Bone marrow (tissue), 2 donors: ENCODE measurements around the gene LPCAT1.
"Not testable (repeated sequence)": the region's sequence is repeated elsewhere in the genome, so short reads cannot be mapped to it uniquely, and the experiment has no call there.

ENCODE experiments used
- DNase-seq, 2 donors: peaks; one replicate each; lab custom pipeline; 2025; lab: John Stamatoyannopoulos, UW

LPCAT1 gene

DNA sequence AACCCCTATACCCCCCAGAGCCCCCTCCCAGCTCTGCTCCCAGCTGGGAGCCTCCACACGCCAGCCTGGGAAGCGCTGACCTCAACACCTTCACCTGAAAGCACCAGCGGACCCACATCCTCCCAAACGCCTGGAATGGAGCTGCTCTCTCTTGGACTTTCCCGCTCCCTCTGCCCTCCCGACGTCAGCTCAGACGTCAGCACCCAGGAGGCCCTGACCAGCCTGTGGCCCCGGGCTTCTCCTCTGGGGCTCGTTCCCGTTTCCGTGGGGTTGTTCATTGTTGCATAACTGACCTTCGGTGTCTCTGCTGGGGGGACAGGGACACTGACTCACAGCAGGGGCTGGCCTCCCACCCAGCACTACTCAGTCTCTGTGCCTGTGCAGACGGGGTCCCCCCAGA, 43.5 kb downstream of the LPCAT1 start:
- peak in 1 of 2 donors; percentile 78 for DNase-seq

DNA sequence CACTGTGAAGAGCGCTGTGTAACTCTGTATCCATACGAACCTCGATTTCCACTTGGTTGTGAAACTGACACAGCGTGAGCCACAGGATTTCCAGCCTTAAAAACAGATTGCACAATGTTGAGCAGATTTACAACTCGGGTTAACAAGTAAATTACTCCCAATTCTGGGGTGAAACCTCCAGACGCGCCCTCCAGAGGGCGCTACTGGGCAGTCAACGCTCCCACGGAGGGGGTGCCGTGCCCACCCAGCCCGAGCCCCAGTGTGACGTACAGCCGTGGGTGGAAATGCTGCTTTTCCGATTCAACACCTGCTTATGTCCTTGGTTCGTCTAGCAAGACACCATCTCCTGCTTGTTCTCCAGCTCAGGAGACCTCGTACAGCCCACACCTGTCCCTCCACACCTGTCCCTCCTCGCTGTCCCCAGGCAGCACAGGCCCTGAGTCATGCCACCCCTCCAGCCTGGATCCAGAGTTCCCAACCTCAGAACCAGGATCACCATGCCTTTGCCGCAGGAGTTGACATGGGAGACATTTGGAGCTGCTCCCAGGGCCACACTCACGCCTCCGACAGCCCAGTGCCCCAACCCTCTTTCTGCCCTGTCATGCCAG, 44.1 kb downstream of the LPCAT1 start:
- peak in 1 of 2 donors; percentile 78 for DNase-seq

DNA sequence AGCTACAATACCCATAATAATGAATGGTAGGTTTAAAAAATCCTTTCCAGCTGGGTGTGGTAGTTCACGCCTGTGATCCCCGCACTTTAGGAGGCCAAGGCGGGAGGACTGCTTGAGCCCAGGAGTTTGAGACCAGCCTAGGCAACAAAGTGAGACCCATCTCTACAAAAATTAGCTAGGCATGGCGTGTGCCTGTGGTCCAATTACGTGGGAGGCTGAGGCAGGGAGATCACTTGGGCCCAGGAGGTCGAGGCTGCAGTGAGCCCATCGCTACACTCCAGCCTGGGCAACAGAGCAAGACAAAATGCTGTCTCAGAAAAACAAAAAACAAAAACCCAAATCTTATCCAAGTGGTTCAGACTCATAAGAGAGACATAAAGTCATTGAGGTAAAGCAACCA, 44.7 kb downstream of the LPCAT1 start:
- DNase-seq, result no peak

DNA sequence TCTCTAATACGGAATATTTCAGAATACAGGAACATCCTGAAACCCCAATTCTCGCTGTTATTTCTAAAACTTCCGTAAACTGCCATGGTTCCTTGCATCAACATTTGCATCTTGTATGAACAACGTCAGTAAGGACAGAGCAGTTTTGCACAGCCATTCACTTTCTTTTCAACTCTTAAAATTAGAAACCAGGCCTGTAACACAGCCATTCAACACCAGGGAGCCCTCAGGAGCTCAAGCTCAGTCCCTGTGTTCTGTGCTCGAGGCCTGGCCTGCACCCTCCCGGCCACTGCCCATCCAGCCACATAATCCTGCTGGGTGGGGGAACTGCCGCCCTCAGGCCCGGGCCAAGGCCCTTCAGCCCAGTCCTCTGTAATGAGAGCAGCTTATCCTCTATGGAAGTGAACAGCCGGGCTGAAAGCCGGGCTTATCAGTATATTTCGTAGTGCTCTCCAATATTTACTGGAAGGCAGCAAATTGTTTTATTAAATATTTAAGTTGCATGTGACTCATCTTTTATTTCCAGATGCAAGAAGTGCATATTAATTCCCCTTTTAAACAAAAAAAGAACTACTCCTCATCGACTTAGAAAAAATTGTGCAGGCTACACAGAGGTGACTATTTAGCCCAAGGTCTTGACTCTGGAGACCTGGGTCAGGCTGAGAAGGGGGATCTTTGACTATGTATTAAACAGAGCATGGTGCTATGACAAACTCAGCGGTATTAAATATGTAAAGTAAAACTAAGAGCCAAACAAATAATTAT, 45.3 kb downstream of the LPCAT1 start:
- DNase-seq, result no peak

DNA sequence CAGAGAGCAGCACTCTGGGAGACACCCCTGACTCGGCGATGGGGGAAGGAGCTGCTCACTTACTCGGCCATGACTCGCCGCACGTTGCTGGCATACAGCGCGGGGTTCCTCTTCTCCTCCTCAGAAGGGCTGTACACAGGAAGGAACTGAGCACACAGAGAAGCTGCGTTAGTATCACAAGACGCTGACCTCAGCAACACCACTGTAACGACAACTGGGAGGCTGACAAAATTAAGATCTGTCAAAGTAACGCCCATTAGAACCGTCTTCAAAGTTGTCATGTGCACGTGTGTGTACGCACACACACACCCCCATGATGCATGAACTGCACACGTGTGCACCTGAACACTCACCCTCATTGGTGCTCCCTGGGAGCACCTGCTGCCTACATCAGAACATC, 46.4 kb downstream of the LPCAT1 start:
- peak; percentile 30 to 33 for DNase-seq

DNA sequence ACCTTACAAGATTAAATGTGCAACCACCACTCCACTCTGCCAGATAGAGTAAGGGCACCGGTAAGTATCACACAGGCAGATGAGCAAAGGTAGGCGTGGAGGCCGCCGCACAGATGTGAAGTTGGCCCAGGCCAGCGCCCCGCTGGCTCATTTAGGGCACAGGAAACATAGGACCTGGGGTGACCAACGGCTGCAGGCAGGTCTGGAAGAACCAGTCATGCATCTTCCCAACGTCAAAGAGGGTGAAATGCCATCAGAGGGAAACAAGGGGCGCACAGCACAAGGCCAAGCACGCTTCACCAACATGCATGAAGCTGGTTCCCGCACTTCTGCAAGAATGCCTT, 46.8 kb downstream of the LPCAT1 start:
- no peak for DNase-seq

DNA sequence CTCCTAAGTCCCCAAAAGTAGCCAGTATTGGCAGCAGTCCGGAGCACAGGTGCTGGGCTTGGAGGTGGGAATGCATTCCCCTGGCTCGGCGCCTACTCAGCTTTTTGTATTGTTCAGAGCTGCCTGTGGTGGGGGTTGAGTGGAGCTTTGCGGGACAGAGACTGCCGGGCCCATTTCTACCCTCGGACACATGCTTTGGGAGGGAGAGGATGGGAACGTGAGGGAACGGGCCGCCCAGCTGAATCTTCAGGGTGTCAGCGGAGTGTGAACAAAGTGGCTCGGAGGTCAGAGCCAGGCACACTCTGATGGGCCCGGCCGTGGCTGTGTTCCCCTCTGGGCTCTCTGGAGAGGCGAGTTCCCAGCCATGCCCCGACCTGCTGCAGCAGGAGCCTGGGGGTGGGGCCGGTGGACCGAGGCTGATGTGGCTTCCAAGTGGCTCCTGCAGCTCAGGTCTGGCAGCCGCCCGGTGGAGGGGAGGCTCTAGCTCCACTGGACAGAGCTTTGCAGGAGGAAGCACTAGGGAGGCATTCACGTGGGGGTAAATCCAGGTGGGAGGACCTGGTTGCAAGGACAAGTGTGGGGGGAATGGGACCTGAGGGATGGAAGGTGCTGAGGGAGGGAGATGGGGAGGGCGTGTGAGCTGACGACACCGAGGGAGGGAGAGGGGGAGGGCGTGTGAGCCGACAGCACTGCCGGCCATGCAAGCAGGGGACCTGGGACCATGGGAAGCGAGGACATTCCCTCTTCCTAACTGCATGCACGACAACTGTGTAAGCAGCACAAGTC, 47.4 kb downstream of the LPCAT1 start:
- DNase-seq, result no peak

DNA sequence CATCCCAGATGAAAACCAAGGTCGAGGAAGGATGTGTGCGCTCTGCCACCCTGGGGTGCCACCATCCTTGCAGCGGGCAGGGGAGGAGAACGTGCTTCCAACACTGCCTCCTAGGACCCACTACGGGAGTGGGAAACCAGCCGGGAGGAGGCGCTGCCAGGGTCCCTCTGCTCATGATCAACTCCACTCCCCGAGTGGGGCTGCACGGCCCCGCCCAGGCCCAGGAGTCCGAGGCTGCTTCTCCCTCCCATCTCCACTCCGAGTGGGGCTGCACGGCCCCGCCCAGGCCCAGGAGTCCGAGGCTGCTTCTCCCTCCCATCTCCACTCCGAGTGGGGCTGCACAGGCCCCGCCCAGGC, 48.2 kb downstream of the LPCAT1 start:
- DNase-seq, result not testable (repeated sequence)

DNA sequence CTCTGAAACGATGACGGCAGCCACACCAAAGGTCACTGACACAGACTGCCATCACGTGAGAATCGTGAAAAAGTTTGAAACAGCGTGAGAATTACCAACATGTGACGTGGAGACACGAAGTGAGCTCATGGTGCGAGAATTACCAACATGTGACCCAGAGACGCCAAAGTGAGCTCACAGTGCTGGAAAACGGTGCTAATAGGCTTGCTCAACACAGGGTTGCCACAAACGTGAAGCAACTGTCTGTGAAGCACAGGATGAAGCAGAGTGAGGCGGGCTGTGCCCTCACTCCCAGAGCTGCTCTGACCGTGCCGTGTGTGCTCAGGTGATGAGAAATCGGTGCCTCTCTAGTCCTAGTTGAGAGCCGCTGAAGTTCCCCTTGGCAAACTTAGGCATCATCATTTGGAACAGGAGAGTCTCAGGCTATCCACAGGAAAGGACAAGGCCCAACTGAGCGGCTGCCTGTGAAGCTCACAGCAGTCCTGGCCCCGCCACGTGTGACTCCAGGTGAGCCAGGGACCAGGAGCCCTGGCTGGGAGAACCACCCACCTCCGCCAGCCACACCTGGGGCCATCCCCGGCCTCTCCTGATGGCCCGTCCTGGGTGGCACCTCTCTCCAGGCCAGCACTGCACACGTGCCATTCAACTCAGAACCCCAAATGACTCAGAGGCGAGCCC, 48.8 kb downstream of the LPCAT1 start:
- DNase-seq, result no peak

DNA sequence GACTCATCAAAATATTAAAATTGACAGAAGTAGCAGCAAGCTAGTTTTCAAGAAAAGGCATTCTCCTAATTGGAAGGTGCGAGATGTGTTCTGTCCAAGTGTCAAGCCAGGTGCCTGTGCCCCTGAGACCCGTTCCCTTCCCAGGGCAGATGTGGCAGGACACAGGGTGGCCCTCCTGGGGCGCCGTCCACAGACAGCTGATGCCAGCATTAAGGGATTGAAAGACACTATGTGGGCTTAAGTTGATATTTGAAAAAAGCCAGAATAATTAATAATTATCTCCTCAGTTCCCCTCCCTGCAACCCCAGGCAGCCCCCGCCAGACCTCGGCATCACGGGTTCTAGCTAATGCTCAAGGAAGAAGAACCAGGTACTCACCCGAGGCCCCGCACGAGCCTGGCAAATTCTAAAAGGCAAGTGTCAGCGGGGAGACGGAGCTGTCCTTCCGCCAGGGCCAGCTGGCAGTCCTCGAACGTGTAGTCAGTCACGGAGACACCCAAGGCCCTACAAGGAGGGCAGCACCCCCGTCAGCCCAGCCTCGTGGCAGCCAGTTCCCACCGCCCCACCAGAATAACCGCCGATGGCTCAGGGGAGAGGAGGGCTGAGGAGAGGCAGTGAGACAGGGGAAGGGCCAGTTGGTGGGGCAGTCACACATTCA, 49.4 kb downstream of the LPCAT1 start:
- no peak for DNase-seq

DNA sequence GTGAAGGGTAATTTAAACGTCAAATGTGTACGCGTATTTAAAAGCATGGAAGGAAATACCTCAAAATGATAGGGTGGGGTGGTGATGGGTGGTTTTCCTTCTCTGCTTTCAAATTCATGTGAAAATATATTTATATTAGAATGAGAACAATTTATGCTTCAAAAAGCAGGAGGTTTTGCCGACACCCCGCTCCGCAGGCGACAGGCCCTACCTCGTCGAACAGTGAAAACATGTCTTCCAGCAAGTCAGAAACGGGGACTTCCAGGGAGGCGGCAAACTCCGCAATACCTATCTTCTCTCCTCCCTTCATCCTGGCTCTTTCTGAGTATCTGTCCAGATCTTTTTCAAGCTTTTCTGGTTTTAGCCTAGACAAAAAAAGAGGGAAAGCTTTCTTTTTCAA, 50.0 kb downstream of the LPCAT1 start:
- DNase-seq, result no peak

DNA sequence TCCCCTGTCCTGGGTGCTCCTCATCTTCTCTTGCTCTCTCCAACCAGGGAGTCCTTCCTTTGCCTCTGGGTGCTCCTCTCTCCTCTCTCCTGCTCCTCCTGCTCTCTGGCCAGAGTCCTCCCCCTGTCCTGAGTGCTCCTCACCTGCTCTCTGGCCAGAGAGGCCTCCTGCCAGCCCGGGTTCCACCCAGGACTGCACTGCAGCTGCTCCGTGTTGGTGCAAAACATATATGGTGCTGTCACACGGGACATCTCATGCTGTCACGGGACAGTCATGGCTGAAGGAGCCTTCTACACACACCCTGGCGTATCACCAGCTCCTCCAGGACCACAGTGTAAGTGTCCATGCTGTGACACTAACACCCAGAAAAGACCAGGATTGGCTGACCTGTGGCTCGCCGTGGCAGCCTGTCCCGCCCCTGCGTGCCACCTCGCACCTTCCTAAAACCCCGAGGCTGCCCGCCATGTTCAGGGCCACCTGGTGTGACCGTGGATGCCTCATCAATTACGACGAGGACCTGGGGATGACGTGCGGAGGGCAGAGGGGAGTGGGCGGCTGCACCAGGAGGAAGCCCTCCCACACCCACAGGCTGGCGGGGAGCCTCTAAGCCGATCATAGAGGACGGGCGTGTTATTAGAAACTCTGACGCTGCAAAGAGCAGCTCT, 50.7 kb downstream of the LPCAT1 start:
- DNase-seq, result no peak

DNA sequence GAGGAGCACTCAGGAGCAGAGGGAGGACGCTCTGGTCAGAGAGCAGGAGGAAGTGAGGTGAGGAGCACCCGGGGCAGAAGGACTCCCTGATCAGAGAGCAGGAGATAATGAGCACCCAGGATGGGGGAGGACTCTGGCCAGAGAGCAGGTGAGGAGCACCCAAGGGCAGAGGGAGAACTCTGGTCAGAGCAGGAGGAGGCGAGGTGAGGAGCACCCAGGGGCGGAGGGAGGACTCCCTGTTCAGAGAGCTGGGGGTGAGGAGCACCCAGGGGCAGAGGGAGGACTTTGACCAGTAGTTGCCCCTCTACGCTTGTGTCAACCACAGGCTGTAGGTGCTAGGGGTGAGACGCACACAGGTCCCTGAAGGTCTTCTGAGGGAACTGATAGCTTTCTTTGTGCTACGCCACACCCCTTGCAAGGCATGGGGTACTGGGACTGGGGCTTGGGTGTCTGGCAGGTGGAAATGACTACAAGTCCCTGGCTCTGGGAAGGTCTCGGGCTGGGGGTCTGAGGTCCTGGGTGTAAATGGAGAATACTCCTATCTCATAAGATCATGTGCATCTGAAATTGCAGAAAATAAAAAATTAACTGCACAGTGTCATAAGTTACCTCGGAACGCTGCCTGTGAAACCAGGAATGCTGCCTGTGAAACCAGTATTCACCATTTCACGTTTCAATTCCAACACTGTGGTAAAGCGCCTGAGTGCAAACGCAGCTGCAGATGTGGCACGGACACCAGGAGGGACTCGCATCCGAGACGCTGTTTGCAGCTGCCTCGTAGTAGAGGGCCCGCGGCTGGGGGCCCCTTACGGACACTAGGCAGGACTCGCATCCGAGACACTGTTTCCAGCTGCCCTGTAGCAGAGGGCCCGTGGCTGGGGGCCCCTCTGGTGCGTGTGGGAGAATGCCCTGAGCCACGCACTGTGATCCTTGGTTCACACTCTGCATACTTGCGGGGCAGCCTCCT, 51.5 kb downstream of the LPCAT1 start:
- no peak for DNase-seq

DNA sequence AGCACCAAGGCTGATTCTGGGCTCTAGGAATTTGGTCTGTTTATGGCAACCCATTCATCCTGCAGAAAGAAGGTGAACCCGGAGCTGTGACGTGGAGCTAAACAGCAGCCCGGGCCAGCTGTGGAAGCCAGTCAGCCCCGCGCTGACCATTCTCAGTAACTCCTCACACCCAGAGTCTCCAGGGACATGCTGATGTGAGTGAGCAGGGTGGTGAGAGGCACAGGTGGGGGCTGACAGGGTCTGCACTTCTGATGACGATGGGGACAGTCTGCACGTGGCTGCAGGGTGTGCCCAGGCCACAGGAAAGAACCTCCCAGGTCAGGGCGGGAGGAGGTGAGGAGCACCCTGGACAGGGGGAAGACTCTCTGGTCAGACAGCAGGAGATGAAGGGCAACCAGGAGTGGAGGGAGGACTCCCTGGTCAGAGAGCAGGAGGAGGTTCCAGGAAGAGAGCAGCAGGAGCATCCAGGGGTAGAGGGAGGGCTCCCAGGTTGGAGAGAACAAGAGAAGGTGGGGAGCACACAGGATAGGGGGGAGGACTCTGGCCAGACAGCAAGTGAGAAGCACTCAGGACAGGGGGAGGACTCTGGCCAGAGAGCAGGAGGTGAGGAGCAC, 52.4 kb downstream of the LPCAT1 start:
- no peak for DNase-seq

DNA sequence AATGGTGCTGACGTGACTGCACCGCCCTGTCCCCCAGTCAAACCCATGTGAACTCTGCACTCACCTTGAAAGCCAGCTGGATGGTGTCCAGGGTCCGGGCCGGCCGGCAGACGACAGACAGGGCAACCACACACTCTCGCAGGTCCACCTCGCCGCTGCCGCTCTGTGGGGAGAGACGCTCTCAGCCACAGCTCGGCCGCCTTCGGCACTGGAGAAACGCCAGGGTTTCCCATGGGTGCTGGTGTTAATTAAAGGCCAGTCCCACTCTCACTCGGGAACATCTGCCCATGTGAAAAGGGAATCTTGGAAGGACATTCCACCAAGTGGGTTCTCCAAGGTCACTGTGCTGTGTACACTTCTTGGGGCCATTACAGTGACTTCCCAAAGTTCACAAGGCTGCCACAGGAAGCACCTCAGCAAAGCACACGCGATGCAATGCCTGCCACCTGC, 53.0 kb downstream of the LPCAT1 start:
- DNase-seq, result no peak

DNA sequence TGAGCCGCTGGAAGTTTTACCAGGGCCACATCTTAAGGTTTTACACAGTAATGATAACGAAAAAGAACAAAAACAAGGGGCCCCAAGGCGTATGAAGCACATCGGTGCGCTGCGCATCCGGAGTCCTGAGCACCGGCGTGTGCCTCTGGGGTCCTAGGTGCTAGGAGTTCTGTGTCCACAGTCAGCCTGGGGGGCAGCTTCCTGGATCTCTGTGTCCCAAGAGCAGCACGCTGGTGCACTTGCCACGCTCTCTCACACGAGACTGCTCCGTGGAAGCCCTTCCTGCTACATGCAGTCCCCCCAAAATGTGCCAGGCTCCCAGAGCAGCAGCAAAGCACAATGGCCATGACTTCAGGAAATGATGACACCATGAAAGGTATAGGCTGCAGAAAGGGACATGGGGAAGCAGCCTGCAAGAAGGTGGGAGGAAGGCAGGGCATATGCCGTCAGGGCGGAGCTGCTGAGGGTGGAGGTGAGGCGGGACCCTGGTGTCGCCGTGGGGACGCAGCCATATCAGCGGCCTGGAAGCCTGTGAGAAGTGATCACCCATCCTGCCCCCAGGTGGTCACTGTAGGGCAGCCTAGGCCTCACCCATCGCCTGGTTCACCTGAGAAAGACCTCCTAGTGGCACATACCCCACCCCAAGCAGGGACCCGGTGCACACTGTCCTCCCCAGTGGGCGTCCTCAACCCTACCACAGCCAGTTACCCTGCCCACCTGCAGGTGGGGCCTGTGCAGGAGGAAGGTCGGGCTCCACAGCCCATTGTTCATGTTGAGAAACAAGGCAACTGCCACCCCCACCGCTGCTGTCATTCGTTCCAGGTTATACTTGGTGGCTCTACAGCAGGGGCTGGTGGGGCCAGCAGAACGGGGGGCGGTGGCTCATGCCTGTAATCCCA, 54.9 kb downstream of the LPCAT1 start:
- no peak for DNase-seq

DNA sequence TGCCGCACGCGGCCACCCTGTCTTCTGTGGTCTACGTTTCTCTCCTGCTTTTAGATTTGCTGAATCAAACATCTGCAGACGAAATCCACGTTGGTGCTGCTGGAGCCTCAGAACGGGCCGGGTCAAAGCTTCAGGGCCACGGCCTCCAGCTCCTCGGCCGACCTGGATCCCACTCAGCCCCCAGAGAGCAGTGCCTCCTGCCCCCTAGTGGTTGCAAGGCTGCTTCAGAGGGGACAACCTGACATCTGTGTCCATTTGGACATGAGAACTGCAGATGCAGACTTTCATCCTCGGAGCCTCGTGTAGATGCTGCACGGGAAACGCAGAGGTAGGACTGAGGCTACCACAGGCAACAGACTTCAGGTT, 55.5 kb downstream of the LPCAT1 start:
- no peak for DNase-seq

DNA sequence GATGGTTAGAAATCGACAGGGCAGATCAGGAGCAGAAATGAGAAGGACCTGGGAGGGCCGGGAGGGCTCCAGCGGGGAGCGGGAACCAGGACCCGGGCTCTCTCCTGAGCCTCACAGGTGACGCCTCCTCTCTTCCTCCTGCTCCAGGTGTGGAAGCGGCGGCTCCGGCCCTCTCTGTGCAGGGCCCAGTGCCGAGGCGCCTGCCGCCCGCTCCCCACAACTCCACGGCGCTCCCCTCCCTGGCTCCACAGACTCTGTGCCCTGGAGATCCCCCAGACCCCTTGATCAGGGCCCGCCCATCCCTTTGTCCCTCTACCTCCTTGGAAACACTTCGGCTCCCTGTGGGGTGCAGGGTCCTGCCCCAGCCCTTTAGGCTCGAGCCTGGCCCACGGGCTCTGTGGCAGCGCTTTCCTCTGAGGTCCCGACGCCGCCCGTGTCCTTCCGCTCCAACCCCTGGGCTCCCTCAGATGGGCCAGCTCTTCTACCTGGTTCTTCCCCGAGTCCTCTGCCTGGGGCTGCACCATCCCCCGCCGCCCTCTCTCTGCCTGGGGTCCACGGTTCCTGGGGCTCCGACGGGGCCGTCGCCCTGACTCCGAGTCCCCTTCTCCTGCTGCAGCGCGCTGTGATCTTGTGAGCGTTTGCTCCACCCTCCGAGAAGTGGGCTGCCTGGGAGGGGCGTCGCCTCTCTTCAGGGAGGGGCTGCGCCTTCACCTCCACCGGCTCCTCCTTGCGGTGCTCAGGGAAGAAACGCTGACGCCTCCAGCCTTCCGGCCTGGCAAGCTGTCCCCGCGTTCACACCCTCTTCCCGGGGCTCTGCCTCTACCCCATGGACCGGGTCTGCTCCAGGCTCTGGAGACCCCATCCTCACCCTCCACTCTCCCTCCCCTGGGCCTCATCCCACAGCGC, 56.2 kb downstream of the LPCAT1 start:
- no peak for DNase-seq
